ENCODE data around the gene KRTAP9-4.

DNA sequence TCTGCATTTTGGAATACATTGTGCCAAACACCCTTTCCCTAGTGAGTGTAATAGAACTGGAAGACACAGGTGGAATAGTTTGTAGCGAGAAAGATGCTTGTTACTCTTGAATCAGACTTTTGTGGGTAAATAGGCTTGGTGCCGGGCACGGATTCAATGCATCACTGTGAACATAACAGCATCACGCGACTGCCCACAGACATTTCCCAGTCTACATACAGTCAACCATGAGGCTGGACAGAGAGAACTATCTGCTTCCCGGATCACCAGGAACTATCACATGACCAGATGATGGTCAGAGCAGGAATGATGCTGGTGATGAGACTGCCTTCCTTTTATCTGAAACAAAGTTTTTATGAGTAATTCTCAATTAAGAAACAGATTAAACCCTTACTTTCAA is 23.4 kb upstream of the KRTAP9-4 start:
- TF ChIP-seq, protein P1, sequence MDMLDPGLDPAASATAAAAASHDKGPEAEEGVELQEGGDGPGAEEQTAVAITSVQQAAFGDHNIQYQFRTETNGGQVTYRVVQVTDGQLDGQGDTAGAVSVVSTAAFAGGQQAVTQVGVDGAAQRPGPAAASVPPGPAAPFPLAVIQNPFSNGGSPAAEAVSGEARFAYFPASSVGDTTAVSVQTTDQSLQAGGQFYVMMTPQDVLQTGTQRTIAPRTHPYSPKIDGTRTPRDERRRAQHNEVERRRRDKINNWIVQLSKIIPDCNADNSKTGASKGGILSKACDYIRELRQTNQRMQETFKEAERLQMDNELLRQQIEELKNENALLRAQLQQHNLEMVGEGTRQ (IDR thresholded peaks at IDR 0.05): no peak
- no peak for TF ChIP-seq CTCF (IDR thresholded peaks at IDR 0.05)
- no peak for TF ChIP-seq JUN (IDR thresholded peaks at IDR 0.05)

Data from A549 (cell line).